SW 1271 (cell line): Measurements from ENCODE around the gene CLDN1.
A peak's percentile ranks its signal among the peaks of the same experiment; 100 is the strongest.

ENCODE experiments used
- DNase-seq, 2 experiments: peaks; one replicate each; lab custom pipeline; 2025; lab: John Stamatoyannopoulos, UW

Gene CLDN1, protein sequence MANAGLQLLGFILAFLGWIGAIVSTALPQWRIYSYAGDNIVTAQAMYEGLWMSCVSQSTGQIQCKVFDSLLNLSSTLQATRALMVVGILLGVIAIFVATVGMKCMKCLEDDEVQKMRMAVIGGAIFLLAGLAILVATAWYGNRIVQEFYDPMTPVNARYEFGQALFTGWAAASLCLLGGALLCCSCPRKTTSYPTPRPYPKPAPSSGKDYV

DNA sequence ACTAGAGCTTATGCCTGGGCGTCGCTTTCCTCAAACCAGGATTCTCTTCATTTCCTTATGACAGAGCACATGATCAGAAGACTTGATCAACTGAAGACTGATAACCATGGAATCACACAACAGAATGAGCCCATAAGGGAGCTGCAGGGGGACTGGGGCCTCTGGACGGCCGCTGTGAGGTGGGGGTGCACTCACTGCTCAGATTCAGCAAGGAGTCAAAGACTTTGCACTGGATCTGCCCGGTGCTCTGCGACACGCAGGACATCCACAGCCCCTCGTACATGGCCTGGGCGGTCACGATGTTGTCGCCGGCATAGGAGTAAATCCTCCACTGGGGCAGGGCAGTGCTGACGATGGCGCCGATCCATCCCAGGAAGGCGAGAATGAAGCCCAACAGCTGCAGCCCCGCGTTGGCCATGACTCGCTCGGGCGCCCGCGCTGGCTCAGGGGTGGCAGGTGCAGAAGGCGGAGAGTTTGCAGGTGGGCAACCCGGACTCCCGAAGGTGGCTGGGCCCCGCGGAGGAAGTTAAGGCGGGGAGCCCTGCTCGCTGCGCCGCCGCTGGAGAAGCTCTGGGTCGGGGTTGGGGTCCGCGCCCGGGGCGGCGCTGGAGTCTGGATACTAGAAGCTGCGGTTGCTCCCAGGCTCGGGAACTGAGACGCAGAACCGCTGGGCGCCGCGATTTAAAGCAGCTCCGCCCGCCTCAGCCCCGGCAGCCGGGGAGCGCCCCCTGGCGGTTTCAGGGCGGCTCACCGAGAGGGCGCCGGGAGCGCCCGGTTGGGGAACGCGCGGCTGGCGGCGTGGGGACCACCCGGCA lies at the start of gene CLDN1:
Gene CLDN1, minus strand, starts transcription at position 658 of the 815 bp plus-strand sequence. Its CDS starts 240 bp downstream, at position 418.
- peak; percentile 69 to 77 for DNase-seq

DNA sequence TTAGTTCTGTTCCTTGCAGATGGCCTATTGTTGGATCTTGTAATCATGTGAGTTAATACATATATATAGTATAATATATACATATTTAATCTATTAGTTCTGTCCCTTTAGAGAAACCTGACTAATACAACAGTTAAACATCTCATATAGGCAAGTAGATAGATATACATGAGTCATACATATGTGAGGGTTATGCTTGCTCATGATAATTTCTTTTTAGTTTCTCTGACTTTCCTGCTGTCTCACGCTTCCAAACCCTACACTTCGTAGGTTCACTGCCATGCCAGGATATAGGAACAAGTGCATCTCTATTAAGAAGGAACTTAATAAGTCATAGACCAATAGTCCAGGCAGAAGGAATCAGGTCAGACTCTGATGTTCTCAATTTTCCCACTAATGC lies 48.9 kb upstream of the CLDN1 start:
- DNase-seq: no peak

DNA sequence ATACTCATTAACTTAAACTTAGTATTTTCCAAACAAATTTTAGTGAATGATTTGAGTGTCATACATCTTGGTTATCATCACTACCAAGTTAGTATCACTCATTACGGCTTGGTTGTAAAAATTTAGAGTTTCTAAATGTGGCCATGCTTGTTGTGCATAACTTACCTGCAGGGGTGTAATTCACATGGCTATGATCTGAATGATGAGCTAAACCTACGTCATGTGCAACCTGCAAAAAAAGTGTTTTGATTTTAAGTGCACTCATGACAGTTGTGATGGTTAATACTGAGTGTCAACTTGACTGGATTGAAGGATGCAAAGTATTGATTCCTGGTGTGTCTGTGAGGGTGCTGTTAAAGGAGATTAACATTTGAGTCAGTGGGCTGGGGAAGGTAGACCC lies 48.1 kb upstream of the CLDN1 start:
- no peak for DNase-seq

DNA sequence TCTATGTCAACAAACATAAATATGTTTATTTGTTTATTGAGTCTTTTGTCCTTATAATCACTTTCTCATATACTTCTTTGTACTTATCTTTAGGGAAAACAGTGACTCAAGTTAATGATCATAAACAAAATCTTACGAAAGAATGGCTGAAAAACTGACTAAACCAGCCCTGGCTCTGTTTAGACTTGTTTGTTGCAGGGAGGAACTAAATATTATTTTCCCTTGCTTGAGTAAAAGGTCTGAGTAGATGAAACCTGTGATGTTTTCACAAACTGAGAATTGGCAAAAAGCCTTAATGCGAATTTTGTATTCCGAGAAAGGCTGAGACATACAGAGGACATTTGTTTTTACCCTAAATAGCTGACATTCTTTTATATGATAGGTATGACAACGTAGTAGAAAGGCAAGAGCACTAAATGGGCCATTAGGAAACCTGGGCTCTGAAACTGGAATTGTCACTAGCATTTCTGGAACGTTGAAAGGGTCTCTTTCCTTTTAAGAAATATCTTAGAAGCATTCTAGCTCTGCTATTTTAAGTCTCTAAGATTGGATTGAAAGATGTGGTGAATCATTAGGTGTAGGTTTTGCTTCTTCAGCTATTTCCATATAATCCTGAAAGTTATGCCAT lies 47.5 kb upstream of the CLDN1 start:
- DNase-seq: no peak

DNA sequence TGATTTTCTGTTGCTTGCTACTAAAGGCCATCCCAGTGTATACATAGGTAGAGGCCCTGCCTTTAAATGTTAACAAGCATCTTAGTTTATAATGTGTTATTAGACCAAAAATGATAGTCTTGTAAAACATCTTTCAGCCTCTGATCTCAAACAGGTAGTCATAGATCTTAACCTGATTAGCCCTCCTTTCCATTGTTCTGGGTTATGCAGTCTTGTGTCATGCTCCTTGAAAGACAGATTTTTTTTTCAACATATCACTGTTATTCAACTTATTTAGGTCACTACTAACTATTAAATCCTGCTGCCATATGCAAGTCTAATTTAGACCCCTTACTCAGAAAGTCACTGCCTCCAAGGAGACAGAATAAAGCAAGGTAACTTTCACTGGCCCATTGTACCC lies 46.6 kb upstream of the CLDN1 start:
- DNase-seq: no peak

DNA sequence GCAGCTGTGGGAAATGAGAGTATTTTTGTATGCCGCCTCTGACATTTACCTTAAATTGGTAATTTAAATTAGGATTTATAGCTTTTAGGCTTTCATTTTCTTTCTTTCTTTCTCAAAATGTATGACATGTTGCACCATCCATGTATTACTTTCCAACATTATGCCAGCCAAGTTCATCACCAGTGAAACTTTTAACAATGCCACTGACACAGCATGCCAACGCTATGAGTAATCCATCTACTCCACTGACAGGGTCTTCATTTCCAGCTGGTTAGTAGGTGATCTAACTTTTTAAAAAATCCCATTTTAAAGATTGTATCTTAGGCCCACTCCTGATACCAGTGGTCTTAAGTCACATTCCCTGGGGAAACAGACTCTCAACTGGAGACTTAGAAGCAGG lies 43.9 kb upstream of the CLDN1 start:
- DNase-seq: no peak

DNA sequence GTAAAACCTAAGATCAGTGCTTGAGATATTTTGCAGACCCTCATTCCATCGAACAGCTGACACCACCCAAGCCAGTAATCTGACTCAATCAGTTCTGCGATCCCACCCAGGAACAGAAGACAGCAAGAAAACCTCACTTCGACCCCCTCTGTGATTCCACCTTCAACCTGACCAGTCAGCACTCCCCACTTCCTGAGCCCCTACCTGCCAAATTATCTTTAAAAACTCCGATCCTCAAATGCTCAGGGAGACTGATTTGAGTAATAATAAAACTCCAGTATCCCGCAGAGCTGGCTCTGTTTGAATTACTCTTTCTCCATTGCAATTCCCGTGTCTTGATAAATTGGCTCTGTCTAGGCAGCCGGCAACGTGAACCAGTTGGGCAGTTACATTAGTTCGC lies 40.0 kb upstream of the CLDN1 start:
- DNase-seq: no peak

DNA sequence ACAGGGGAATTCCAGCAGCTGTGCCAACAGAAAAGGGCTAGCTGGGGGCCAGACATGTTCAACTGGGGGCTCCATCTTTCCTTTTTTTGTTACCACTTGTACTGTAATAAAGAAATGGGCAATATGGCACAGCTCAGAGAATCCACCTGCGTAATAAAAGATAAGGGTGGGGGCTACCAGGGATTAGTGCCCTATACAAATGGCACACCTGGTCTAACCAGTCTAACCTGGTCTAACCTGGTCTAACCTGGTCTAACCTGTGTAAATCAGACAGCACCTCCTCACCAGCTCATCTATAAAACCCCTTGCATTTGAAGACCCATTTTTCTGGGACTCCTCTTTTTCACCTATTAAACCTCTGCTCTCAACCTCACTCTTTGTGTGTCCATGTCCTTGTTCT lies 39.5 kb upstream of the CLDN1 start:
- DNase-seq: no peak

DNA sequence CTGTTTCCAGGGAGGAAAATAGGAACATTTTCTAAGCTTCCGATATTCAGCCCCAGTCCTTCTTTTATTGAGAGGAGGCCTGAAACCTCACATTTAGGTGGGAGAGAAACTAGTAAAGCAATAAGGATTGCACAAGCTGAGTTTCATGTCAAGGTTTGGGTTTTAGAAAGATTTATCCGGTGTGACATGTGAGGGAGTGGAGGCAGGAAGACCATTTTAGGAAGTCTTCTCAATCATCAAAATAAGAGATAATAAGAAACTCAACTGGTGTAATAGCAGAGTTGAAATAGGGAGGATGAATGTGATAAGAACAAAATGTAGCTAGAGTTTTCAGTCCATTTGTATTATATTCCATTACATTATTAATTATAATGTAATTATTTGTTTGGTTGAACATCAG lies 38.0 kb upstream of the CLDN1 start:
- no peak for DNase-seq

DNA sequence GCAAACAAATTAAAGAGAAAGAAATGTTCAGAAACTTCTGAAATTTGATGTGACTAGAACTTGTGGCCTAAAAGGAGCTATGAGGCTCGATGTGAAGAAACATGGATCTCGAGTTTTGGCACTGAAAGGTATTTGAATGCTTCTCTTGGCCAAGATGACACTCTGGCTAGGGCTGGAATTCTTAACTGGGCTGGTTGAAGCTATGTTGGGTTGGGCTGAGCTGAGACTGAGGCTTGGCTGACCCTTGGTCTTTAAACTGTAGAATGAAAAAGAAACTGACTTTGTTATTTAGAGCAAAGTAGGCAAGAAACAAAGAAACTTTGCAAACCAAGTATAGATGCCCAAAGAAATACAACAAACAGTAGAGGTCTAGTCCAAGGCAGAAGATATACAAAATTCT lies 37.6 kb upstream of the CLDN1 start:
- no peak for DNase-seq

DNA sequence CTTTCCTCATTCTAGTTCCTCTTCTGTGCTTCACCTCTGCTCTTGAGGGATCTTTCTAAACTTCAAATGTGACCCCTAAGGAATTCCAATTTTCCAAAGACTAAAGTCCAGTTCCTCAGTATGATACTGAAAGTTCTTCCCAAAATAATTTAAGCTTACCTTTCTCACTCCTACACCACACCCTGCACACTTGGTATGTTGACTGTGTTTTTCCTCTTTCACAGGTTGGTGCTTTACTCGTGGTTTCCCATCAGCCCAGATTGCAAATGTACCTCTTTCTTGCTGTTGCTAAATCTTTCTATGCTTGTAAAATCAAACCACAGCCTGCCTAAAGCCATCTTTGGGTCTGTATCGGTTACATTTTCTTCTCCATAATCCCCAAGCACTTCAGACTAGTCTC lies 35.2 kb upstream of the CLDN1 start:
- no peak for DNase-seq

DNA sequence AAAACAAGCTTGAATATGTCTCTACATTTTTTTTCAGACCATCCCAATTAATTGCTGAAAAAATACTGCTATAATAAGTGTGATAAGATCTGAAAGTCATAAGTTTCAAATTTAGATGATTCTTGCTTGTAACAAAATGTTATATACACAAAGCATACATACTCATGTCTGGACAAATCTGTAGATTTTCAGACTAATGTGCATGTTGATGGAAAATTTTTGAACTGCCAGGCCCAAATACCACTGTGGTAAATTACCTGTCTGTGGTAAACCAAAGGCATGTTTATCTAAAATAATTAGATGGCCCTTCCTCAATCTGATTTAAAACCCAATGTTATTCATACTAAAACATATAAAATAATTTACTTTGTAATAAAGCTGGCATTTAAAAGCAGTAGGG lies 34.0 kb upstream of the CLDN1 start:
- no peak for DNase-seq

DNA sequence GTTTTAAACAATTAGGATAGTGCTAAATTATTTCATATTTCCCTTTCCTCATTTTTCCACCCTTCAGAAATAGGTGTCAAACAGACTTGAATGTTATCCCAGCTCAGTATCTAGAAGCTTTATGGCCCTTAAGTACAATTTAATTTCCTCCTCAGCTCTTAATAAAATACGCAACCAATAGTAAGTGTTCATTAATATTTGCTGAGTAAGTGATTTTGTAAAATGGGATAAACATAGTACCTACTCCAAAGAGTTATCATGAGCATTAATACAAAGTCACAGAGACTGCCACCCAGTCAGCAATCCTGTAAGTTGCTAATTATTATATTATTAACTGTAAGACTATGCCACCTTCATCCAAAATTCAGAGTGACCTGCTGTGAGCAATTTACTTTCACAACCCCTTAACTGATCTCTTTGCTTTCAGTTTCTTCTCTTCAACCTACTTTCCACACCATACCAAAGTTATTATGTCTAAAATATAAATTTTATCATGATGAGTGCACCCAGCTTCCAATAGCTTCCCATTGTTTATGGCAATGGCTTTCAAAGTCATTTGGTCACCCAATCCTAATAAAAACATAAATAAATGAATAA lies 30.7 kb upstream of the CLDN1 start:
- DNase-seq: no peak

DNA sequence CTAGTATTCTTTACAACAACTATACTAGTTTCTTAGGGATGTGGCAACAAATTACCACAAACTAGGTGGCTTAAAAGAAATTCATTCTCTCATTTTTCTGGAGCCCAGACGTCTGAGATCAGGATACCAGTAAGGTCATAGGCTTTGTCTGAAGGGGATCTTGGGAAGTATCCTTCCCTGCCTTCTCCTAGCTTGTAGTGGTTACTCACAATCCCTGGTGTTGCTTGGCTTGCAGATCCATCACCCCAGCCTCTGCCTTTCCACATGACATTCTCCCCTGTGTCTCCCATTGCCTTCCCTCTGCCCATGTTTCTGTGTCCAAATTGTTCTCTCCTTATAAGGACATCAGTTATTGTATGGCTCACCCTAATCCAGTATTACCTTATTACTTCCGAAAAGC lies 24.3 kb upstream of the CLDN1 start:
- no peak for DNase-seq

DNA sequence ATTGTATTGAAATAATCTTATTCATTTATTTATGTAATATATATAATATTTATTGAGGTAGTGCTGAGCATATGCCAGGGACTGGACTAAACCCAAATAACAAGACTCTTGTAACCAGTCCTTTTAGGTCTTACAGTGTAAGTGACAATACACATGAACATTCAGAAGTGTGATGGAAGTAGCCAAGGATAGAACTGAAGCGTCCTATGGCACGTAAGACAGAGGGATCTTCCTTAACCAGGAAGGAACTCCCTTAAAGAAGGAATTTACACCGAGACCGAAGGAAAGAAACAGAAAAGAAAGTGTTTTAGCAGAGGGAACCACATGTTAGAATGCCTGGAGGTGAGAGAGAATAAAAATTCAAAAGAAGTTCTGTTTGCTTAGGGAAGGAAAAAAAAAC lies 23.6 kb upstream of the CLDN1 start:
- peak in 1 of 2 experiments; percentile 73 for DNase-seq

DNA sequence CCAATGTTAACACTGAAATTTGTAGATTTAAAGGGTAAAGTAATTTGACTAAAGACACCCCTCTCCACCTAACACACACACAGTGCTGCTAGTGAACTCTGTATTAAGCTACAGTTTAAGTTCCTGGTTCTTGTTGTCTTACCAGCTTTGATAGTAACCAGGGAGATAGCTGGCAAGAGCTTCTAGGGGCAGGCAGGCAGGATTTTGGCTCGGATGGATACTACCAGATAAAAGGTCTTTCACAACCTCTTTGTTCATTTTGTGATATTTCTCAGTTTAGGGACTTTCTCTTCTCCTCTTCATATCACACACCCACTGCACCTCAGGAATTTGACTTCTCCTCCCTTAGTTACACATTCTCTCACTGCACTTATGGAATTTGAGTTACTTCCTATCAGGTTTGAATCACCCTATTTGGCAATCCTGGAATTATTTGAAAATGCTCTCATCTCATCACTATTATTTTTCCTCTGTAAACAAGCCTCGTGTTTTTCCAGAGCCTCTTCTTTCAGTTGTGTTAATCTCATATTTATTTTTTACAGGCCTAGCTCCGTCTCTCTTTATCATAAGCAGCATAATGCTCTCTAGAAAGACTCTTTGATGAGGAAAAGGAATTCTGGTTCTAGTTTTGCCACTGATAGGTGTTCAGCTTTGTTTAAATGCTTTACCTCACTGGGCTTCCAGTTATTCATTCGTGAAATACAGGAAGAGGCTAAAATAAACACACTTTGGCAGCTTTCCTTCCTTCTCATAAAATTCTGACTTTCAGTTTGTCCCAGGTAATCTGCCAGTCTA lies 23.0 kb upstream of the CLDN1 start:
- DNase-seq: peak; percentile 78 to 97

DNA sequence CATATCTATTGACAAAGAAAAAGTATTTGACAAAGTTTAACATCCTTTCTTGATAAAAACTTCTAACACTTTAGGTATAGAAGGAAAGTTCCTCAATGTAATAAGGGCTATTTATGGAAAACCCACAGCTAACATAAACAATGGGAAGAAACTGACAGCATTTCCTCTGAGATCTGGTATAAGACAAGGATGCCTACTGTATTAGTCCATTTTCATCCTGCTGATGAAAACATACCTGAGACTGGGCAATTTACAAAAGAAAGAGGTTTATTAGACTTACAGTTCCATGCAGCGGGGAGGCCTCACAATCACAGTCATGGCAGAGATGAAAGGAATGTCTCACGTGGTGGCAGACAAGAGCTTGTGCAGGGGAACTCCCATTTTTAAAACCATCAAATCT lies 17.8 kb upstream of the CLDN1 start:
- DNase-seq: no peak

DNA sequence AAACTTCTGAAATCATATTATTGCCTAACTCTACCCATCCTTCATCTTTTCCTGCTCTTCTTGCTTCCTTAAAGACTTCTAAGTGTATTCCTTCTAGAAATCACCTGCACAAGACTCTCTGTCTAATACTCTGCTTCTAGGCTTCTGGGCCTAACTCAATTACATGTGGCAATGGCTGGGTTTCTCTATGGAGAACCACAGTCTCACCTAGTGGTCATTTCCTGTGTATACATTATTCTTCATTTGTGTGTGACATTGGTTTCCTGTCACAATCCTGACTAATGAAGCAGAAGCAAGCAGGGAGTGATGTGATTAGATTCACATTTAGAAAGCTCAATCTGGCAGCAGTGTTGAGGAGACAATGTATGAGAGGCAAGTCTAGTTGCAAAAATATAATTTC lies 16.9 kb upstream of the CLDN1 start:
- DNase-seq: peak in 1 of 2 experiments; percentile 73

DNA sequence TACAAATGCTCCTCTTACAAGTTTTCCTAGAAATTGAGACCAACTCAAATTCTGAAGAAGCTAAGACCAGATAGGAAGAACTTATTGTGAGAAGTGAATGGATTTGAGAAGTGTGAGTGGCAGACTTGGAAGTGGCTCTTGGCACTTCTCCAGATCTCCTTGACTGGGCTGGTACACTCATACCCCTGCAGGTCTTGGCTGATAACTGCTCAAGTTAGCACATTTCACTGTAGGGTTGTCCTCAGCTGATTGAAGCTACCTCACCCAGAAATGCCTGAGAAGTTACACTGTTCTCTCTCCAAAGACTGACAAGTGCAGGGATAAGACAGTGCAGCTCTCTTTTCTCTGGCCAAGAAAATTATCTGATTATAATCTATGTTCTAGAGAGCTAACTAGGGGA lies 16.5 kb upstream of the CLDN1 start:
- peak; percentile 25 to 53 for DNase-seq

DNA sequence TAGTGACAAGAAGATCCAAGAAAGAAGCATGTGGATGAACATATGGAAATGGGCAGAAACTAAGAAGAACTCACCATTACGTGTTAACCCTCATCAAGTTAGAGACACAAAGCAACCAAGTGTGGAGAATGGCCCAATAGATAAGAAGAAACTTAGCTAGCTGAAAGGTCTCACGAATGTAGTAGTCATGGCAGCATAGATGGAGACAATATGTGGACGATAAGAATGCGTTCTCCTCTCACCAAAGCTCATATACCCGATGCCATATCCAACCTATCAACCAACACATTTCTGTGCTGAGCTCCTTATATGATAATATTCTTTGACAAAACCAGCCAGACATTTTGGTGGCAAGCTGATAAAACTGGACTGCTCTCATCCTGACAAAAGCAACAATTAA lies 15.1 kb upstream of the CLDN1 start:
- no peak for DNase-seq

DNA sequence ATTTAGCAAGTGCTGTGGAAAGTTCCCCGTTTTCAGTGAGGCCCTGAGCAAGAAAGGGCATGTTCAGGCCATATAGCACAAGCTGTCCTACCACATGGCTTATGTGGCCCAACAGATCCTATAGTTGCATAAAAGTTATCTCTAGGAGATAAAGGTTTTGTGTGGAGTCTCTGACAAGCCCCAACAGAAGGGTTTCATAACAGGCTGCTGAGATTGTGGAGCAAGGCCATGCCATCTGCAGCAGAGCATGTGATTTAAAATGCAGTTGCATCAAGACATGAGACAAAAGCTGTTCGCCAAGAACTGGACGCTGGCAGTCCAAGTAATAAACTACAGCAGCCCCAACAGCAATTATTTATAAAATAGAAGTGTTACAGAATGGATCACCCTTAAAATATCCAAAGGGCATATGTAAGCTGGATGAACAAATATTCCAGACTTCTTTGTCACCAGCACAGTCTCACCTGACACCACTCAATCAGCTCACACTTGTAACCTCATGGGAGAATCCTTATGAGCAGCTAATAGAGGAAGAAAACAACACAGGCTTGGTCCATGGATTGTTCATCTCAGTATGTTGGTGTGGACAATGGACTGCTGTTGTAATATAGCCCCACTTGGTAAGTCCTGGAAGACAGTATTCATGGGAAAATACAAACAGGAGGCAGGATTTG lies 14.4 kb upstream of the CLDN1 start:
- no peak for DNase-seq

DNA sequence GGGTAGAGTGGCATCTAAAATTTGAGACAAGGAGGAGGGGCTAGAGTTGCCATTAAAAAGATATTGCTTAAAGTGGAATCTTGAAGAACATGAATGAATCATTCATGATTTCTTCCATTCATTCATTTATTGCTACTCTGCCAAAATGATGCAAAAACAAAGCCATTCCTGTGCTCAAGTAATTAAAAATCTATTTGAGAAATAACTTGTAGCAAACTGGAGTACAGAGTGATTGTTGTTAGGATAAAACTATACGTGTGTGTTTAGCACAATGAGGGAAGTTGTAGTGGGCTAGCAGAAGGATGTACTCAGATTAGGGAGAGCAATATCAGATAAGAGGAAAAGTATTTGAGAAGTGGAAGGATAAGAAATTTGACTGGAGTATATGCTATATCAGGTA lies 11.7 kb upstream of the CLDN1 start:
- no peak for DNase-seq
